ENCODE results near the gene IFFO2. TPM values are rescaled to one million over a fixed set of nuclear protein-coding genes. Genes with fewer than 3 reads are reported as not detected.

IFFO2 gene
- total RNA-seq, 1 experiment from 2014 or later, result 11.7 TPM

GRCh38 chr1:18949686-18950400 is 6.6 kb downstream of the IFFO2 start:
- peaks cover 80% of the 10 kb centered on the region for H3K79me2 ChIP-seq (ENCODE audit: low read depth)
- H3F3A ChIP-seq (ENCODE audit: insufficient read depth, low read depth), result no peaks in the 10 kb centered on the region
- no peak for DNase-seq
- H2AFZ ChIP-seq, result no peak overlapping the region
- no peaks in the 10 kb centered on the region for H3K27me3 ChIP-seq (ENCODE audit: insufficient read depth, low read depth)
- H3K4me2 ChIP-seq, result no peak overlapping the region
- no peaks in the 10 kb centered on the region for H3K9me2 ChIP-seq (ENCODE audit: insufficient read depth)
- peaks cover 7% of the 10 kb centered on the region for H4K20me1 ChIP-seq (ENCODE audit: insufficient read depth)
- ChIA-PET CTCF (no interaction called here), POLR2A (ENCODE audit: unreplicated experiment) (no interaction called here)
- H3K36me3 ChIP-seq (ENCODE audit: low read depth), result no peaks in the 10 kb centered on the region
- H3K4me3 ChIP-seq, result no peak overlapping the region
- BruUV-seq (replicated peaks), result no TSS peak
- peaks cover 16% of the 10 kb centered on the region for H3K4me1 ChIP-seq (replicated peaks; ENCODE audit: insufficient read depth)
- H3K9me3 ChIP-seq (ENCODE audit: insufficient read depth, low read depth), result no peaks in the 10 kb centered on the region
- TF ChIP-seq, protein P1, sequence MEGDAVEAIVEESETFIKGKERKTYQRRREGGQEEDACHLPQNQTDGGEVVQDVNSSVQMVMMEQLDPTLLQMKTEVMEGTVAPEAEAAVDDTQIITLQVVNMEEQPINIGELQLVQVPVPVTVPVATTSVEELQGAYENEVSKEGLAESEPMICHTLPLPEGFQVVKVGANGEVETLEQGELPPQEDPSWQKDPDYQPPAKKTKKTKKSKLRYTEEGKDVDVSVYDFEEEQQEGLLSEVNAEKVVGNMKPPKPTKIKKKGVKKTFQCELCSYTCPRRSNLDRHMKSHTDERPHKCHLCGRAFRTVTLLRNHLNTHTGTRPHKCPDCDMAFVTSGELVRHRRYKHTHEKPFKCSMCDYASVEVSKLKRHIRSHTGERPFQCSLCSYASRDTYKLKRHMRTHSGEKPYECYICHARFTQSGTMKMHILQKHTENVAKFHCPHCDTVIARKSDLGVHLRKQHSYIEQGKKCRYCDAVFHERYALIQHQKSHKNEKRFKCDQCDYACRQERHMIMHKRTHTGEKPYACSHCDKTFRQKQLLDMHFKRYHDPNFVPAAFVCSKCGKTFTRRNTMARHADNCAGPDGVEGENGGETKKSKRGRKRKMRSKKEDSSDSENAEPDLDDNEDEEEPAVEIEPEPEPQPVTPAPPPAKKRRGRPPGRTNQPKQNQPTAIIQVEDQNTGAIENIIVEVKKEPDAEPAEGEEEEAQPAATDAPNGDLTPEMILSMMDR (conservative IDR thresholded peaks at IDR 0.05), result no peak
- no peak for TF ChIP-seq EZH2 (IDR thresholded peaks at IDR 0.05; ENCODE audit: low read depth)
- no peak overlapping the region for H3K27ac ChIP-seq
- intact Hi-C loops (cut with micrococcal nuclease; ENCODE audit: unreplicated experiment), result loop anchor here (10.0 kb wide), 1 partner anchor 45 kb away; the partner anchor contains the start of gene ALDH4A1

GRCh38 chr1:18948913-18949685 is 7.4 kb downstream of the IFFO2 start:
- Histone ChIP-seq H3K9me2 (ENCODE audit: insufficient read depth) (no peaks in the 10 kb centered on the region), H3F3A (ENCODE audit: insufficient read depth, low read depth) (no peaks in the 10 kb centered on the region), H2AFZ (no peak overlapping the region), H3K36me3 (ENCODE audit: low read depth) (no peaks in the 10 kb centered on the region), H3K4me1 (replicated peaks; ENCODE audit: insufficient read depth) (peaks cover 9% of the 10 kb centered on the region), H3K27me3 (ENCODE audit: insufficient read depth, low read depth) (no peaks in the 10 kb centered on the region), H4K20me1 (ENCODE audit: insufficient read depth) (peaks cover under 1% of the 10 kb centered on the region), H3K79me2 (ENCODE audit: low read depth) (peaks cover 75% of the 10 kb centered on the region), H3K9me3 (ENCODE audit: insufficient read depth, low read depth) (no peaks in the 10 kb centered on the region), H3K4me3 (no peak overlapping the region), H3K27ac (no peak overlapping the region), H3K4me2 (no peak overlapping the region)
- BruUV-seq (replicated peaks), result no TSS peak
- ChIA-PET POLR2A (ENCODE audit: unreplicated experiment) (no interaction called here), CTCF (no interaction called here)
- TF ChIP-seq, protein P1 (conservative IDR thresholded peaks at IDR 0.05), result no peak
- DNase-seq, result no peak
- intact Hi-C loops (cut with micrococcal nuclease; ENCODE audit: unreplicated experiment), result no loop called here

DNA sequence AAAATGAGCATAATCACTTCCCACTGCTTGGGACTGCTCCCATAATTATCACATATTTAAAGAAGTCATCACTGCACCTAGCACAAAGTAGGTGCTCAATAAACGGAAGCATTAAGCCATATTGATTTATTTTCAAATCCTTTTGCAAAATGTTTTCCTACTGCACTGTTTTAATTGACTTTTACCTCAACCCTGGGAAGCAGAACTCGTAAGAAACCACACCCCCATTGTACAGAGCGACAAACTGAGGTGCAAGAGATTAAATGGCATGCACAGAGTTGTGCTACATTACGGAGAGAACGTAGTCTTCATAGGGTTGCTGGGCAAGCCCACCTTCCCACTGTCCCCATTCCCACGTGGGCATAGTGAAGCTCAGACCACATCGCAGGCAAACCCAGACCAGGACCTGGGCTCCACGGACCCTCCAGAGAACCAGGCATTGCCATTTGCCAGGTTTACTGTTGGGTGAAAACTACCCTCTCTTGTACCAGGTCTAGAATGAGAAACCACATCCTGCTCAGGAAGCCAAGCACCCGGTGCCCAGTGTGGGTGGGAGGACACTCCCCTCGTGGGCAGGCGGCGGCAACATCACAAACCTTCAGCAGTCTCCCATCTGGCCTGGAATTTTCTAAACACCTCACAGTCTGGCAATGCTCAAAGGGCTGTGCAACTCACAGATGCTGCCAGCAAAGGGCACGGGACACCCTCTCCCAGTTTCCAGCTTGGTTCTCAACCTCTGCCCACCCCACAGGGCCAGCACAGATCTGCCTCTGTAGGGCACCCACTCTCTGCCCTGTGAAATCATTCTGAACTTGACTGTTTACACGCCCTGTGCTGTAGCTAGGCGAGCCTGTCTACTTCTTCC is 8.2 kb downstream of the IFFO2 start:
- ChIA-PET POLR2A (ENCODE audit: unreplicated experiment) (no interaction called here), CTCF (no interaction called here)

More for the DNA sequence above, 8.2 kb downstream of the IFFO2 start:
- Histone ChIP-seq H3K27ac (no peak overlapping the region), H3K9me2 (ENCODE audit: insufficient read depth) (no peaks in the 10 kb centered on the region), H3F3A (ENCODE audit: insufficient read depth, low read depth) (no peaks in the 10 kb centered on the region), H2AFZ (no peak overlapping the region), H3K79me2 (ENCODE audit: low read depth) (peaks cover 67% of the 10 kb centered on the region), H3K27me3 (ENCODE audit: insufficient read depth, low read depth) (no peaks in the 10 kb centered on the region), H3K4me2 (no peak overlapping the region), H3K36me3 (ENCODE audit: low read depth) (no peaks in the 10 kb centered on the region), H4K20me1 (ENCODE audit: insufficient read depth) (no peaks in the 10 kb centered on the region; the same call in none of the 2 replicates), H3K4me3 (no peak overlapping the region), H3K9me3 (ENCODE audit: insufficient read depth, low read depth) (no peaks in the 10 kb centered on the region), H3K4me1 (replicated peaks; ENCODE audit: insufficient read depth) (0 out of 2 replicates have a peak, but pooled peaks cover under 1% of the 10 kb centered on the region)
- DNase-seq, result no peak
- intact Hi-C loops (cut with micrococcal nuclease; ENCODE audit: unreplicated experiment), result no loop called here
- no peak for TF ChIP-seq EZH2 (IDR thresholded peaks at IDR 0.05; ENCODE audit: low read depth)
- TF ChIP-seq, protein P1 (conservative IDR thresholded peaks at IDR 0.05), result no peak
- BruUV-seq (replicated peaks), result no TSS peak

Measured in PC-9 (cell line).